Measurements from ENCODE around the gene MEGF9. TPM values are rescaled to one million over a fixed set of nuclear protein-coding genes. Genes with fewer than 3 reads are reported as not detected.

Gene MEGF9
- total and polyA plus RNA-seq, 2 donors (not counting 3 experiments of a cell fraction or from before 2014, with no cell fraction given): 4.0 to 13.0 TPM

DNA sequence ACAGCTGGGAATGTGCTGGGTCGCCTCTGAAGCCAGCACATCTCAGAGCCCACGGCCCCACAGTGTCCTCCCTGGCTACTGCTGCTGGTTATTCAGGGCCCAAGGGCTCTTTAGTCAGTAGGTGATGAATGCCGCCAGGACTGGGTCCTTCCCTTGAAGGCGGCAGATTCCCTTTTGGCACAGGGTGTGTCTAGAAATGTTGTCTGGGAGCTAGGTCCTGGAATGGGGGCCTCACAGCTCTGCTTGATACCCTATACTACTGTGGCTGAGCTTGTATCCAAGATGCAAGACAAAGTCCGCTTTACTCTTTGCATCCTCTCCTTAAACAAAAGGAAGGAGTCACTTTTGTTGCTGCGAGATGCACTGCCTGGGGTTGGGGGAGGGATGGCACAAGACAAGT, 33.1 kb downstream of the MEGF9 start:
- Histone ChIP-seq H3K9me3 (replicated peaks; ENCODE audit: control insufficient read depth, insufficient read depth, low read length) (no peaks in the 10 kb centered on the region), H3K4me1 (ENCODE audit: control insufficient read depth, extremely low read depth, insufficient read depth, low read length) (no peaks in the 10 kb centered on the region), H3K36me3 (ENCODE audit: control insufficient read depth in 2 of 2, extremely low read depth in 1 of 2, insufficient read depth in 2 of 2, low read length in 2 of 2) (no peaks in the 10 kb centered on the region), H3K27me3 (ENCODE audit: control insufficient read depth in 2 of 2, insufficient read depth in 2 of 2, low read length in 2 of 2) (no peaks in the 10 kb centered on the region), H3K79me2 (ENCODE audit: control insufficient read depth, insufficient read depth, low read length) (no peaks in the 10 kb centered on the region), H3K27ac (ENCODE audit: insufficient read depth, low read depth, low read length) (no peak overlapping the region), H4K20me1 (replicated peaks; ENCODE audit: control insufficient read depth, extremely low read depth, insufficient read depth, low read length) (no peaks in the 10 kb centered on the region), H2AFZ (ENCODE audit: low read depth, low read length) (no peak overlapping the region), H3K9me1 (replicated peaks; ENCODE audit: control insufficient read depth, extremely low read depth, insufficient read depth, low read length) (no peaks in the 10 kb centered on the region), H3K4me2 (ENCODE audit: insufficient read depth, low read length) (no peak overlapping the region), H3K9ac (replicated peaks; ENCODE audit: extremely low read depth, insufficient read depth, low read length) (no peak overlapping the region), H3K4me3 (replicated peaks in 1 of 3; ENCODE audit: insufficient read depth in 1 of 3, low read depth in 1 of 3, low read length in 3 of 3) (no peak overlapping the region)
- no TSS peak for BruUV-seq (replicated peaks)
- POLR2A ChIA-PET: no interaction called here
- FAIRE-seq (no peak), DNase-seq (ENCODE audit: low read depth, low spot score) (no peak)
- no peak for TF ChIP-seq GATA2 (IDR thresholded peaks at IDR 0.05; ENCODE audit: insufficient read depth, insufficient read length, low read depth, low read length)
- TF ChIP-seq, protein P1, sequence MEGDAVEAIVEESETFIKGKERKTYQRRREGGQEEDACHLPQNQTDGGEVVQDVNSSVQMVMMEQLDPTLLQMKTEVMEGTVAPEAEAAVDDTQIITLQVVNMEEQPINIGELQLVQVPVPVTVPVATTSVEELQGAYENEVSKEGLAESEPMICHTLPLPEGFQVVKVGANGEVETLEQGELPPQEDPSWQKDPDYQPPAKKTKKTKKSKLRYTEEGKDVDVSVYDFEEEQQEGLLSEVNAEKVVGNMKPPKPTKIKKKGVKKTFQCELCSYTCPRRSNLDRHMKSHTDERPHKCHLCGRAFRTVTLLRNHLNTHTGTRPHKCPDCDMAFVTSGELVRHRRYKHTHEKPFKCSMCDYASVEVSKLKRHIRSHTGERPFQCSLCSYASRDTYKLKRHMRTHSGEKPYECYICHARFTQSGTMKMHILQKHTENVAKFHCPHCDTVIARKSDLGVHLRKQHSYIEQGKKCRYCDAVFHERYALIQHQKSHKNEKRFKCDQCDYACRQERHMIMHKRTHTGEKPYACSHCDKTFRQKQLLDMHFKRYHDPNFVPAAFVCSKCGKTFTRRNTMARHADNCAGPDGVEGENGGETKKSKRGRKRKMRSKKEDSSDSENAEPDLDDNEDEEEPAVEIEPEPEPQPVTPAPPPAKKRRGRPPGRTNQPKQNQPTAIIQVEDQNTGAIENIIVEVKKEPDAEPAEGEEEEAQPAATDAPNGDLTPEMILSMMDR (IDR thresholded peaks at IDR 0.05; ENCODE audit: extremely low read depth in 1 of 2, insufficient read depth in 1 of 2, low read depth in 1 of 2, low read length in 2 of 2): no peak
- TF ChIP-seq EZH2 (IDR thresholded peaks at IDR 0.05; ENCODE audit: borderline replicate concordance, low read depth, low read length, severe bottlenecking): no peak
- TF ChIP-seq FOS (IDR thresholded peaks at IDR 0.05; ENCODE audit: borderline replicate concordance, insufficient read depth, low read length): no peak
- no peak for TF ChIP-seq POLR2AphosphoS5 (IDR thresholded peaks at IDR 0.05; ENCODE audit: insufficient read depth, low read depth, low read length)
- no peak for TF ChIP-seq POLR2A (IDR thresholded peaks at IDR 0.05; ENCODE audit: low read depth, low read length)
- TF ChIP-seq, protein P2, sequence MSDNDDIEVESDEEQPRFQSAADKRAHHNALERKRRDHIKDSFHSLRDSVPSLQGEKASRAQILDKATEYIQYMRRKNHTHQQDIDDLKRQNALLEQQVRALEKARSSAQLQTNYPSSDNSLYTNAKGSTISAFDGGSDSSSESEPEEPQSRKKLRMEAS (IDR thresholded peaks at IDR 0.05; ENCODE audit: insufficient read depth, insufficient read length): no peak
- TF ChIP-seq MYC (IDR thresholded peaks at IDR 0.05; ENCODE audit: low read depth, low read length): no peak
- TF ChIP-seq JUN (IDR thresholded peaks at IDR 0.05; ENCODE audit: borderline replicate concordance, insufficient read depth, insufficient read length, low read depth): no peak
- dilution Hi-C loops (cut with MboI; ENCODE audit: extremely low pct_ligation_motif_present, low sequenced_read_pairs): no loop called here
- intact Hi-C loops (cut with micrococcal nuclease): no loop called here
- CTCF ChIA-PET: no interaction called here
